Stimulated activated CD8-positive, alpha-beta memory T cell treated with anti-CD3 and anti-CD28 coated beads, Interleukin-4, amount 100 ng/mL, for 1 hour (primary cell): ENCODE data around the gene NRTN.
"Not testable (repeated sequence)": the region's sequence is repeated elsewhere in the genome, so short reads cannot be mapped to it uniquely, and the experiment has no call there.

ENCODE experiments used
- DNase-seq, 2 donors: peaks; one replicate each; pipeline ENCODE4 v3.0.0-alpha.2; 2020; ENCODE audit warnings: low read depth in 2 of 2, low spot score in 1 of 2

The NRTN gene

DNA sequence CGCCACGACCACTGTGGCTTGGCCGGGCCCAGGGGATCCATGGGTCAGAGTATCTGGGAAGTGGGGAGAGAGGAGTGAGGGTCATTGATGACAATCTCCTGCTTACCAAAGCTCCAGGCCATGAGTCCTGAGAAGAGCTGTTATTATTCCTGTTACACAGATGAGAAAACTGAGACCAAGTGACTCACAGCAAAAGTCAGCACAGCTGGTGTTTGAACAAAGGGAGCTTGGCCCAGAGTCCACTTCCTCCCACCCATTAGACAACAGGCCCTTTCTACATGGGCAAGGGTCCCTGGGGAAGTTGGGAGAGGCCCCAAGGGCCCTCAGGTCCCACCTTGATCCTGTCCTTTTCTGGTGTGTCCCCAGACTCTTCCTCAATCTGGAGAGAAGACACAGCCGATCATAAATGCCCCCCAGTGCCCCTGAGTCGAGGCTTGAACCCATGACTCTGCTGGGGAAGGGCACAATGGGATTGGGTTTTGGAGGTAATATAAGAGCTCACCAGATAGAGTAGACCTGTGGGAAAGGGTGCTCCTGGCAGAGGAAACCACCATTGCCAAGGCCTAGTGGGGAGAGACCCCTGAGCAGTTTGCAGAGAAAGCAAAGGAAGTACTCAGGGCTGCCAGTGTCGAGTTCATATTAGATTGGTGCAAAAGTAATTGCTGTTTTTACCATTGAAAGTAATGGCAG is 27.8 kb downstream of the NRTN start:
- DNase-seq, result no peak

DNA sequence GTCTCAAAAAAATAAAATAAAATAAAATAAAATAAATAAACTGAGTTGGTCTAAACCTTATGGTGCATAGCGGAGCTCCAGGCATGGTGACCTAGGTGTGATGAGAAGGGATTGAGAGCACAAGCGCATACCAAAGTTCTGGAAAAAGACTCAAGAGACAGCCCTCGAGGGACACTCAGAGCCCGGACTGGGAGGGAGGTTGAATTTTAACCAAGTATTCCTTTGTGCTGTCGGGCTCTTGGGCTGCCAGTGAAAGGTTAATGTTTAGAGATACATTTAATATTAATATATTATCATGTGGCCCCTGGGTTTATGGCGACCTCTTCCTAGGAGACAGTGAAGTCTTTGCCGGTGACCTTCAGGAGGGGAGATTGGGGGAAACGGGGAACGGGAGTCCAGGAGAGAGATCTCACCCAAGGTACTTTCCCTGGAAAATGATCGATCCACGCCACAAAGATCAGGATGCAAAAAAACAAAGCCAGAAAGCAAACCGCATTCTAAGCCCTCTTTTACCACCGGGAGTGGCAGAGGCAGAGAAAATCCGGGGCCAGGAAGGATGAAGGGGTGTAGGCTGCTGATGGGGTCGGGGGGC is 33.0 kb downstream of the NRTN start:
- DNase-seq, result no peak

DNA sequence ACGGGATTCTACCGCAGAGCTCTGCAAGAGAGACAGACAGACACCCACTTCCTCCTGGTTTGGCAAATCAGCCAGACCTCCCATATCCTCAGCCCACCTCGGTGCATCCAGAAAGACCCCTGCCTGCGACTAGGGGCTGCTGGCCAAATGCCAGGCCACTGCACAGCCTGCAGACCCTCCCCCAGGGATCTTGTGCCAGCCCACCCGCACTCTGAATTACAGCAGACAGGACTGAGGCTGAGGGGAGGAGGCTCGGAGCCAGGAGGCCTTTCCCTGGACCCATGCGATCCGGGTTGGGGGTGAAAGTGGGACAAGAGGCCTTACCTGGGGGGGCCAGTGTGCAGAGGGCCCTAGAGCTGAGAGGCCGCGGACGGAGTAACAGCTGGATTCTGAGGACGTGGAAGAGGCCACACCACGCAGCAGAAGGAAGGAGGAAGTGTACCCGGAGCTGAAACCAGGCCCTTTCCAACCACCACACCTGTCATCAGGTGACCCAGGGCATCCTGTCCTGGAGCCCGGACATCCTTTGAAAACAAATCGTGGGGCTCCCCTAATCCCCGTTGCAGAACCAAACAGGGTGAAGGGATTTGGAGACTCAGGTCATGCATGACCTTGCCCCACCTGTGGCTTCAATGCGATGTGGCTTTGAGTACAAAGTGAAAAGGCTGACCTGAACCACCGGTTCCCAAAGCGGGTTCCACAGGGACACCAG is 33.6 kb downstream of the NRTN start:
- DNase-seq, result no peak

DNA sequence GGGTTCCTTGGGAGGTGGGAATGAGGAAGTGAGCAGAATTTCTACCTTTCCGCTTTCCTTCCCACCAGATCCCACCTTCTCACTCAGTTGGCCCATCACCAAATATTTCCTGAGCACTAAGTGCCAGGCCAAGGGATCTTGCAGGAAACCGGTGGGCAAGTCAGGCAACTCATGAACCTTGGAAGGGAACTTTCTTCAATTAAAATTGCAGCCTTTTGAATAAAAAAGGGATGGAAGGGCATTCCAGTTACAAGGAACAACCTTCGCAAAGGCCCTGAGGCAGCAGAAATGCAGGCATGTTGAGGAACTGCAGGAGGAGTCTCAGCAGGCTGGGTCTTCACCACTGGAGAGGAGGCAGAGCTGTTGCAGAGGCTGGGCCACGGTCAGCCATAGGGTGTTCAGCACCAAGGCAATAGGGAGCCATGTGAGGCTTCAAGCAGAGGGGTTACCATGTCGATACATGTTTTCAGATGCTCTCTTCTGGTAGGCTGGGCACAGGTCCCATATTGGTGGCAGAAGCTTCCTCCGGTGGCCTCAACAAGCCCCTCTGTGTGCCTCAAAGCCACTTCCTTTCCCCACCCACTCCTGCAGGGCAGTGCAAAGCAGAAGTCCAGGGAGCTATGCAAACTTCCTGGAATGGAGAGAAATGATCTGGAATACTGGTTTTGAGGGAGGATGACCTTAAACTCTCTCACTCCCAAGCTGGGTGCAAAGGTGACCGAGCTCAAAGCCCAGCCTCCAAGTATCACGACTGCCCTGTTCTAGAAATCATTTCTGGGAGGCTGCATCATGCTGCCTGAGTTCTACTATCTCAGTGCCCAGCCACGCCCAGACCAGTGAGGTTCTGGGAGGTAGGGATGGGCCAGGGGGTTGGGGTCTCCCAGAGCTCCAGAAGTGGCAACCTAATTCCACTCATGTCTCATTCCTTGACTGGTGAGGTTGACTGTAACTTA is 34.5 kb downstream of the NRTN start, which contains the start of gene FUT6:
Gene FUT6 (minus strand): TSS at position 638 of the 953 bp plus-strand sequence. CDS start 7,135 bp downstream, outside the sequence.
- no peak for DNase-seq

DNA sequence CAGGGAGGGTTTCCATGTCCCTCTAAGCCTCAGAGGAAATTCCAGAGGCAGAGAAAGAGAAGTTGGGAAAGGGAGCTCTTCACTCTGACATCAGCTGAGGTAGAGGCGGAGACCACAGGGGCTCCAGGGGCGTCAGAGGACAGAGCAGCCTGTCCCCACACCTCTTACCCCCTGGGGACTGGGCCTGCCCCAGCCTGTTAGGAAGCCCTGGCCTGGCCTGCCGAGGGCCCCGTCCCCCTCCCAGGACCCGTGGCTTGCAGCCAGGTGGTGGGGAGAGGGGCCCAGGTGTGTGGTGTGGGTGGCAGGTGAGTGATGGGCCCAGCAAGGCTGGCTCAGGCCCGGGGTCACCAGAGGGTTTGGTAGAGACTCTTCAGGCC is 36.9 kb downstream of the NRTN start:
- not testable (repeated sequence) for DNase-seq

DNA sequence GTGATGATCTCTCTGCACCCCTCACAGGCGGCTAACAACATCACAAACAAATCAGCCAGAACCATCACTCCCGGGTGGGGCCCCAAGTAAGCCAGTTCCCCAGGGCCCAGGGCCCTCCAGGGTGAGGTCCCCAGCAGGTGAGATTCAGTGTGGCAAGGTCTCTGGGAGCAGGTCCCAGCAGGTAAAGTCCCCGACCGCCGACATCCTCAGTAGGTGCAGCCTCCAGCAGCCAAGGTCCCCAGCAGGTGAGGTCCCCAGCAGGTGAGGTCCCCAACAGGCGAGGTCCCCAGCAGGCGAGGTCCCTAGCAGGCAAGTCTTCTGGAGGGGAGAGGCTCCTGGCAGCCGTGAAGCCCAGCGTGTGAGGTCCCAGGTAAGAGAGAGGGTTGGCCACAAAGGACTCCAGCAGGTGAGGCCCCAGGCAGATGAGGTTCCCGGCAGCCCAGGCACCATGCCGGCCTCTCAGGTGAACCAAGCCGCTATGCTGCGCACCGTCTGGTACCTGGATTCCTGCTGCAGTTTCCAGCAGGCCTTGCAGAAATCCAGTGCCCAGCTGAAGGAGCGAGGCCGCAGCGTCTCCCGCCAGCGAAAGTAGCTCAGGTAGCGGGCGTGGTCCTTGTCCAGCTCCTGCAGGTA is 38.5 kb downstream of the NRTN start:
- DNase-seq, result no peak

DNA sequence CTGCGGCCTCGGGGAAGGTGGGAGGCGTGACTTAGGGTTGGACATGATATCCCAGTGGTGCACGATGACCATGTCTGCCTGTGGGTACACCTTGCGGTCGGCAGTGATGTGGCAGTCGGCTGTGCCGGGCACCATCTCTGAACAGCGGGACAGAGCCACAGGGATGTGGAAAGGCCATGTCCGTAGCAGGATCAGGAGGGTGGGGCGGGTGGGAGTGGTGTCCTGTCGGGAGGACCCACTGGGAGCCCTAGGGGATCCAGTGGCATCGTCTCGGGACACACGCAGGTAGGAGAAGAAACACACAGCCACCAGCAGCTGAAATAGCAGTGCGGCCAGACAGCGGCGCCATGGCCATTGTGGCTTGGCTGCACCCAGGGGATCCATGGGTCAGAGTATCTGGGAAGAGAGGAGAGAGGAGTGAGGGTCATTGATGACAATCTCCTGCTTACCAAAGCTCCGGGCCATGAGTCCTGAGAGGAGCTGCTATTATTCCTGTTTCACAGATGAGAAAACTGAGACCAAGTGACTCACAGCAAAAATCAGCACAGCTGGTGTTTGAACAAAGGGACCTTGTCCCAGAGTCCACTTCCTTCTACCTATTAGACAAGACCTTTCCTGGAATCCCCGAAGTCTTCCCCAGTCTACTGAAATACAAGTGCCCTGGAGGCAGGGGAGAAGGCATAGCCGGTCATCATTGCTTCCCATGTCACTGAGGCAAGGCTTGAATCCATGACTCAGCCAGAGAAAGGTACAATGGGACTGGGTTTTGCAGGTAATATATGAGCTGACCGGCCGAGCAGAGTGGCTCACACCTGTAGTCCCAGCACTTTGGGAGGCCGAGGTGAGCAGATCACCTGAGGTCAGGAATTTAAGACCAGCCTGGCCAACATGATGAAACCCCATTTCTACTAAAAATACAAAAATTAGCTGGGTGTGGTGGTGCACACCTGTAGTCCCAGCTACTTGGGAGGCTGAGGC is 39.9 kb downstream of the NRTN start:
- no peak for DNase-seq

DNA sequence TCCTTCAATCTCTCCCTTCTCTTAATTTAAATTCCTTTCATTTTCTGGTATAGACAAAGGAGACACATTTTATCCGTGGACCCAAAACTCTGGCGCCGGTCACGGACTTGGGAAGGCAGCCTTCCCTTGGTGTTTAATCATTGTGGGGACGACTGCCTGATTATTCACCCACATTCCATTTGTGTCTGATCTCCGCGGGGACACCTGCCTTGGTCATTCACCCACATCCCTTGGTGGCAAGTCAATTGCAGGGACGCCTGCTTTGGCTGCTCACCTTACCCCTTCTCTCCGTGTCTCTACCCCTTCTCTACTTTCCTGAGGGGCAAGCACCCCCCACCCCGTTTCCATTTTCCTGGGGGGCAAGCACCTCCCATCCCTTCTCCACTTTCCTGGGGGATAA is 43.0 kb downstream of the NRTN start:
- DNase-seq, result not testable (repeated sequence)

DNA sequence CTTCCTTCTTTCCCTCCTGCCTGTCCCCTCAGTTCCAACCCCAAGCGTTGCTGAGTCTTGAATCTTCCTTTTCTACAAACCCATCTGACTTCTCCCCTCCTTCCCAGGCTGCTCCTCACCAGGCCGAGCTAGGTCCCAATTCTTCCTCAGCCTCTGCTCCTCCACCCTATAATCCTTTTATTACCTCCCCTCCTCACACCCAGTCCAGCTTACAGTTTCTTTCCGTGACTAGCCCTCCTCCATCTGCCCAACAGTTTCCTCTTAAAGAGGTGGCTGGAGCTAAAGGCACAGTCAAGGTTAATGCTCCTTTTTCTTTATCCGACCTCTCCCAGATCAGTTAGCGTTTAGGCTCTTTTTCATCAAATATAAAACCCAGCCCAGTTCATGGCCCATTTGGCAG is 43.8 kb downstream of the NRTN start:
- not testable (repeated sequence) for DNase-seq

DNA sequence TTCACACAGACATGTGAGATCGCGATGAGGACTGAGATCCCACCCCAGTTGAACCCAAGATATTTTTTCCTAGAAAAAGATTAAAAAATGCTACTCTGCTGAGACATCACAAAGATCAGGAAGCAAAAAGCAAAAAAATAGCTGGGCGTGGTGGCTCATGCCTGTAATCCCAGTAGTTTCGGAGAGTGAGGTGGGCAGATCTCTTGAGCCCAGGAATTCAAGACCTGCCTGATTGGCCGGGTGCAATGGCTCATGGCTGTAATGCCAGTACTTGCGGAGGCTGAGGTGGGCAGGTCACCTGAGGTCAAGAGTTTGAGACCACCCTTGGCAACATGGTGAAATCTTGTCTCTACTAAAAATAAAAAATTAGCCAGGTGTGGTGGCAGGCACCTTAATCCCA is 45.3 kb downstream of the NRTN start:
- DNase-seq, result no peak

DNA sequence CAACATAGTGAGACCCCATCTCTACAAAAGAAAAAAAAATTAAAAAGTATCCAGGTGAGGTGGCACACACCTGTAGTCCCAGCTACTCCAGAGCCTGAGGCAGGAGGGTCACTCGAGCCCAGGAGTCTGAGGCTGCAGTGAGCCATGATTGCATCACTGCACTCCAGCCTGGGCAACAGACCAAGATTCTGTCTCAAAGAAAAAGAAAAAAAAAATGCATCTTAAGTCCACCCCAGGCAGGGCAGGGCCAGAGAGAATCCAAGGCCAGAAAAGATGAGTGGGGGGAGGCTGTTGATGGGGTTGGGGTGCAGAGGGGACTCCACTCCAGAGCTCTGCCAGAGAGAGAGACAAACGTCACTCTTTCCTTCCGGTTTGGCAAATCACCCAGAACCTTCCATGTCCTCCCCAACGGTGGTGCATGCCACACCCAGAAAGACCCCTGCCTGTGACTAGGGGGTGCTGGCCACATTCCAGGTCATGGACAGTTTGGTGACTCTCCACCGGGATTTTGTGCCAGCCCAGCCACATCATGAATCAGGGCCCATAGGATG is 46.0 kb downstream of the NRTN start:
- no peak for DNase-seq

DNA sequence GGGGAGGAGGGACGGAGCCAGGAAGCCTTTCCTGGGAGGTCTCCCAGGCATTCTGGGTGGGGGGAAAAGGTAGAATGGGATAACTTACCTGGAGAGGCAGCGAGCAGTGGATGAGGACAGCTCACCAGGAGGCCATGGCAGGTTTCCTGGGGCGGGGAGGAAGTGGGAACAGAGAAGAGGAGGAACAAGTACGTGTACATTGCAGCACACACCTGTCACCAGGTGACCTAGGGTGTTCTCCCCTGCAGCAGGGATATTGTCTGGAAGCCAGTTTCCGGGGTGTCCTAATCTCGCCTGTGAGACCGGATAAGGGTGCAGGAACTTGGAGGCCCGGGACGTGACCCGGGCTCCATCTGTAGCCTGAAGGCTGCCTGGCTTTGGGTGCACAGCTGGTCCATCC is 46.4 kb downstream of the NRTN start, which contains the start of gene FUT3:
Gene FUT3 (minus strand): TSS at position 148 of the 400 bp plus-strand sequence.
- DNase-seq, result no peak

DNA sequence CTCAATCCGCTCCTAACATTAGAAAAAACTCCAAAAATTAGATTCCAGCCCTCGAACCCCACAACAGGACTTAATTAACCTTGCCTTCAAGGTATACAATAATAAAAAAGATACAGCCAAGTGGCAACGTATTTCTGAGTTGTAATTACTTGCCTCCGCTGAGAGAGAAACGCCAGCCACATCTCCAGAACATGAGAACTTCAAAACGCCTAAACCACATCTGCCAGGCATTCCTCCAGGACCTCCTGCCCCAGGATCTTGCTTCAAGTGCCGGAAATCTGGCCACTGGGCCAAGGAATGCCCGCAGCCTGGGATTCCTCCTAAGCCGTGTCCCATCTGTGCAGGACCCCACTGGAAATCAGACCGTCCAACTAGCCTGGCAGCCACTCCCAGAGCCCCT is 49.3 kb downstream of the NRTN start:
- DNase-seq, result not testable (repeated sequence)

DNA sequence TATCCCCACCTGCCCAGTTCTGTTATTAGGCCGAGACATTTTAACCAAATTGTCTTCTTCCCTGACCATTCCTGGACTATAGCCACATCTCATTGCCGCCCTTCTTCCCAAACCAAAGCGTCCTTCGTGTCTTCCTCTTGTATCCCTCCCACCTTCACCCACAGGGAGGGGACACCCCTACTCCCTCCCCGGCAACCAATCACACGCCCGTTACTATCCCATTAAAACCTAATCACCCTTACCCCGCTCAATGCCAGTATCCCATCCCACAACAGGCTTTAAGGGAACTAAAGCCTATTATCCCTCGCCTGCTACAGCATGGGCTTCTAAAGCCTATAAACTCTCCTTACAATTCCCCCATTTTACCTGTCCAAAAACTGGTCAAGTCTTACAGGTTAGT is 50.3 kb downstream of the NRTN start:
- DNase-seq, result not testable (repeated sequence)

DNA sequence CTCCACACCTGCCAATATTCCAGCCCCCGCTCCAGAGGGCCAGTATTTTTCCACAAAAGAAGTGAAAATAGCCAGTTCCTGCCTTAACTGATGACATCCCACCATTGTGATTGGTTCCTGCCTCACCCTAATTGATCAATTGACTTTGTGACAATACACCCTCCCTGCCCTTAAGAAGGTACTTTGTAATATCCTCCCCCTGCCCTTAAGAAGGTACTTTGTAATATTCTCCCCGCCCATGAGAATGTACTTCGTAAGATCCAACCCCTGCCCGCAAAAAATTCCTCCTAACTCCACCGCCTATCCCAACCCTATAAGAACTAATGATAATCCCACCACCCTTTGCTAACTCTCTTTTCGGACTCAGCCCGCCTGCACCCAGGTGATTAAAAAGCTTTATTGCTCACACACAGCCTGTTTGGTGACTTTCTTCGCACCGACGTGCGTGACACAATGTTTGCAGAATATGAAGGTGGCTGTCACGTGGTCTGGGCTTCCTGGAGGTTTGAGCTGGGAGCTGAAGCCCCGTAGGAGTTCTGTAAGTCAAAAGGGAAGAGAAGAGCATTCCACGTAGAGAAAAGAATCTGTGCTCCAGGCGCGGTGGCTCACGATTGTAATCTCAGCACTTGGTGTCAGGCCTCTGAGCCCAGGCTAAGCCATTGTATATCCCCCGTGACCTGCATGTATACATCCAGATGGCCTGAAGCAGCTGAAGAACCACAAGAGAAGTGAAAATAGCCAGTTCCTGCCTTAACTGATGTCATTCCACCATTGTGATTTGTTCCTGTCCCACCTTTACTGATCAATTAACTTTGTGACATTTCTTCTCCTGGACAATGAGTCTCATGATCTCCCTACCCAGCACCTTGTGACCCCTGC is 52.6 kb downstream of the NRTN start:
- no peak for DNase-seq

DNA sequence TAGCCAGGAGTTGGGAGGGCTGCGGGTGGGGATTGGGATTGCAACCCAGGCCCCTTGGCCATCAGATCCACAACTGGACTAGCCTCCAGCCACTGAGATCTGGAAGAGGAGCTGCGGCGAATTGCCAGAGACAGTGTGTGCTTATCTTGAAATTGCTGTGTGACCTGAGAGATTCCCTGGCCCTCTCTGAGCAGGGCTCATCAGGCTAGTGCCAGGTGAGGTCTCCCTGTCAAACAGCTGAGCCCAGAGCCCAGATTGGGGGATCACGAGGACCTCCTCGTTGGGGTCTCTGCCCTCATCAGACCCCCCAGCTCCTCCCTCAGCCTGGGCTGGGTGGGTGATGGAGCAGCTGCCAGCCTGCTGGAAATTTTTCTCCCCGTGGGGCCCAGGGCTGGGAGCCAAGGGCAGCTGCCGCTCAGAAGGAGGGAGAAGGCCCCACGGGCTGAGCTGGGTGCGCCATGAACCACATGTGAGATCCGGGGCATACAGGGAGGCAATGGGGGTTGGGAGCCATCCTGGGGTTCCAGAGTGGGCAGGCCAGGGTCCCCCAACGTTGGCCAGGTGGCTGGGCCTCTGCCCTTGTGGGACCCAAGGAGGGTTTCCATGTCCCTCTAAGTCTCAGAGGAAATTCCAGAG is 58.3 kb downstream of the NRTN start:
- DNase-seq, result no peak

DNA sequence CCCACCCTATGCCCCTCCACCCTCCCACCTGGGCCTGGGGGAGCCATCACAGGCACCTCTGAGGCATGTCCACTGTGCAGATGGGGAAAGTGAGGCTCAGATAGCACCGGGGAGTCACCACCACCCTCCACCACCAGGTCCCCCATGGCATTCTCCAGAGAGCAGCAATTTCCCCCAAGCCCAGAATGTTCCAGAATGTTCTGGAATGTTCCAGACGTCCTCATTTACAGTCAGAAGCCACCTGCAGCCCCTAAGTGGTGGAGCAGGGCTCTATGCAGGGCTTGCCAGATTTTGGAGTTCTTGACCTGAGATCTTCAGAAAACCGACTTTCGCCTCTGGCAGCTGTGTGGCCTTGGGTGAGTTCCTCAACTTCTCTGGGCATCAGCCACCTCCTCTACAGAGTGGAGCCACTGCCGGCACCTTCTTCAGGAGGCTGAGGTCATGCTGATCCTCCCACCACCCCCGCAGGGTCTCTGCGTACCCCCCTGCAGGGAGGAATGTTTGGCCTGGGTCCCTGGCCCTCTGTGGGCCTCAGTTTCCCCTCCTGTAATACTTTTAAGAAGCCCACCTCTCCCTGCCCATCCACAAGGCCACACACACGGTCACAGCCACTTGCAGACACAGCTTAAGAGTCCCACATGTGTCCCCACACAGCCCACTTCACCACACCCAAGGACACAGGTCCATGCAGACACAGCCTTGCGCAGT is 59.3 kb downstream of the NRTN start:
- no peak for DNase-seq
